Effector memory CD4-positive, alpha-beta T cell (primary cell): ENCODE measurements around the gene ADAMTSL4.

Source experiments
- DNase-seq, 3 donors: peaks; one replicate each; pipeline ENCODE4 v3.0.0-alpha.2; 2020
- H3K27ac ChIP-seq: 2 replicates; pipeline ENCODE4 v1.7.0; 2013; ENCODE audit warnings: mild to moderate bottlenecking, low read length, moderate library complexity; ENCODE audit not compliant: insufficient read depth, poor library complexity, severe bottlenecking
- H3K27me3 ChIP-seq: replicated peaks from 2 replicates; pipeline ENCODE4 v1.7.0; 2013; ENCODE audit warnings: mild to moderate bottlenecking, low read length; ENCODE audit not compliant: insufficient read depth, control insufficient read depth, poor library complexity, severe bottlenecking
- H3K36me3 ChIP-seq: 2 replicates; pipeline ENCODE4 v1.7.0; 2013; ENCODE audit warnings: mild to moderate bottlenecking, low read length, moderate library complexity; ENCODE audit not compliant: control insufficient read depth, insufficient read depth
- H3K4me1 ChIP-seq: 2 replicates; pipeline ENCODE4 v1.7.0; 2013; ENCODE audit warnings: low read length, mild to moderate bottlenecking; ENCODE audit not compliant: control insufficient read depth, insufficient read depth, poor library complexity, severe bottlenecking
- H3K4me3 ChIP-seq: 2 replicates; pipeline ENCODE4 v1.7.0; 2013; ENCODE audit warnings: low read length, low read depth, mild to moderate bottlenecking; ENCODE audit not compliant: insufficient read depth, poor library complexity, severe bottlenecking
- H3K9me3 ChIP-seq: 2 replicates; pipeline ENCODE4 v1.7.0; 2013; ENCODE audit warnings: mild to moderate bottlenecking, low read length, moderate library complexity; ENCODE audit not compliant: control insufficient read depth

Gene ADAMTSL4

DNA sequence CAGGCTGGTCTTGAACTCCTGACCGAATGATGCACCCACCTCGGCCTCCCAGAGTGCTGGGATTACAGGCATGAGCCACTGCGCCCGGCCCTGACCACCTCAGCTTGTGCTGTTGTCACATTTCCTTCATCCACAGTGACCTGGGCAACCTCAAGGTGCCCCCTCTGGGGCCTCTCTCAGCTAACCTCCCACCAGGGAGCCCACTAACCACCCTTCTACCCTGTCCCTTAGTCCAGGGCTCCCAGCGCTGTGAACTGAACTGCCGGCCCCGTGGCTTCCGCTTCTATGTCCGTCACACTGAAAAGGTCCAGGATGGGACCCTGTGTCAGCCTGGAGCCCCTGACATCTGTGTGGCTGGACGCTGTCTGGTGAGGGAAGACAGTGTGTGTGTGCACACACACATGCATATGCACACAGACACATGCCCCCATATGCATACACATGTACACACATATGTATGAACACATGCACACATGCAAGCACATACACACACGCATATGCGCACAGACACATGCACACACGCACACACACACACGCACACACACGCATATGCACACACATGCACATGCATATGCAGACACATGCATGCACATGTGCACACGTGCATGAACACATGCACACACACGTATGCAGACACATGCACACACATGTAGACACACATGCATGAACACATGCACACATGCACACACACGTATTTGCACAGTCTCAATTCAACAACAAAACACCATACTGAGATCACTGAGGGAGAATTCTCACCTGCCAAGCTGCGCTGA lies 6.2 kb downstream of the ADAMTSL4 start:
- no peaks in the 10 kb centered on the region for H3K9me3 ChIP-seq
- no peak overlapping the region for H3K27ac ChIP-seq
- peaks cover 9% of the 10 kb centered on the region for H3K4me1 ChIP-seq
- no peak overlapping the region for H3K4me3 ChIP-seq
- H3K36me3 ChIP-seq = no peaks in the 10 kb centered on the region
- no peak for DNase-seq
- H3K27me3 ChIP-seq = no peaks in the 10 kb centered on the region

DNA sequence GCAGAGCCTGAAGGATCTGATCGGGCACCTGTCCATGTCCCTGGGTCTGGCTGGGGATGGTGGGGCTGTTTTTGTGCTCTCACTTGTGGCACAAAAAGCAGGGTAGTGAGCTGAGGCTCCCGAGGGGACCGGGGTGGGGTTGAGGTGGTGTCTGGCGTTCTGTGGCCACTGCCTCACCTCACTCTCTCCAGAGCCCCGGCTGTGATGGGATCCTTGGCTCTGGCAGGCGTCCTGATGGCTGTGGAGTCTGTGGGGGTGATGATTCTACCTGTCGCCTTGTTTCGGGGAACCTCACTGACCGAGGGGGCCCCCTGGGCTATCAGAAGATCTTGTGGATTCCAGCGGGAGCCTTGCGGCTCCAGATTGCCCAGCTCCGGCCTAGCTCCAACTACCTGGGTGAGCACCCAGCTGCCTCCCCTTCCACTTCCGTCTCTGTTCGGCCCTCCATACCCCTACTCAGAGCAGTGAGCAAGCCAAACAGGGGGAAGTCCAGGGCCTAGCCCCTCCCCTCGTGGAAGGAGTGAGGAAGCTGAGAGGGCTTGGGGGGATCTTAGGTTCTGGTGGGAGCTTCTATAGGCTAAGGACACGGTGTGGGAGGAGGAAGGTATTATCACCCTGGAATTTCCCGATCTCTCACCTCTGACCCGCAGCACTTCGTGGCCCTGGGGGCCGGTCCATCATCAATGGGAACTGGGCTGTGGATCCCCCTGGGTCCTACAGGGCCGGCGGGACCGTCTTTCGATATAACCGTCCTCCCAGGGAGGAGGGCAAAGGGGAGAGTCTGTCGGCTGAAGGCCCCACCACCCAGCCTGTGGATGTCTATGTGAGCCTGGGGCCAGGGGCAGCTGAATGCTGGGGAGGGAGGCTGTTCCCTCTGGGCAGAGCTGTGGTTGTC lies 7.0 kb downstream of the ADAMTSL4 start:
- H3K36me3 ChIP-seq = no peaks in the 10 kb centered on the region
- H3K4me3 ChIP-seq = no peak overlapping the region
- DNase-seq = no peak
- no peaks in the 10 kb centered on the region for H3K27me3 ChIP-seq
- peaks cover 15% of the 10 kb centered on the region for H3K4me1 ChIP-seq
- no peaks in the 10 kb centered on the region for H3K9me3 ChIP-seq
- H3K27ac ChIP-seq = no peak overlapping the region

DNA sequence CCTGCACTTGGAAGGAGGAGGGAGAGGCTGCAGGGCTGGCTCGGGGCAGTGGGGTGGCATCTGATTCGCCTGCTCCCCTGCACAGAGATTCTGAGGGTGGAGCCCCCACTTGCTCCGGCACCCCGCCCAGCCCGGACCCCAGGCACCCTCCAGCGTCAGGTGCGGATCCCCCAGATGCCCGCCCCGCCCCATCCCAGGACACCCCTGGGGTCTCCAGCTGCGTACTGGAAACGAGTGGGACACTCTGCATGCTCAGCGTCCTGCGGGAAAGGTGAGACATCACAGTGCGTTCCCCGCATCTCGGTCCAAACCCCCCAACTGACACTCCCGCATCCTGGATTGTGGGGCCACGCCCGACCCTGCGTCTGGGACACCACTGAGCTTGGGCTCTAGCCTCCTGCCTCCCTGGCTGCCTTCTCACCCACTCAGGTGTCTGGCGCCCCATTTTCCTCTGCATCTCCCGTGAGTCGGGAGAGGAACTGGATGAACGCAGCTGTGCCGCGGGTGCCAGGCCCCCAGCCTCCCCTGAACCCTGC lies 7.9 kb downstream of the ADAMTSL4 start:
- DNase-seq = no peak
- H3K27me3 ChIP-seq = no peaks in the 10 kb centered on the region
- H3K9me3 ChIP-seq = no peaks in the 10 kb centered on the region
- no peak overlapping the region for H3K4me3 ChIP-seq
- peaks cover 20% of the 10 kb centered on the region for H3K4me1 ChIP-seq
- no peak overlapping the region for H3K27ac ChIP-seq
- no peaks in the 10 kb centered on the region for H3K36me3 ChIP-seq

DNA sequence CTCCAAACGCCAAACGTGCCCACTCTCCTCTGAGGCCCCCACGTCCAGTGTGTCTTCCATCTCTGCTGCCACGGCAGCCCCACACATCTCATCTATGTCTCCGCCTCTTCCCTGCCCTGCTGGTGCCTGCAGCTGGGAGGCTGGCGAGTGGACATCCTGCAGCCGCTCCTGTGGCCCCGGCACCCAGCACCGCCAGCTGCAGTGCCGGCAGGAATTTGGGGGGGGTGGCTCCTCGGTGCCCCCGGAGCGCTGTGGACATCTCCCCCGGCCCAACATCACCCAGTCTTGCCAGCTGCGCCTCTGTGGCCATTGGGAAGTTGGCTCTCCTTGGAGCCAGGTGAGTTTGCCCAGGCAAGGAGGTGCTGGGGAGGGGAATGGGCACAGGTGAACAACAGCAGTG lies 8.6 kb downstream of the ADAMTSL4 start:
- H3K4me3 ChIP-seq = no peak overlapping the region
- DNase-seq = no peak
- H3K27ac ChIP-seq = no peak overlapping the region
- peaks cover 26% of the 10 kb centered on the region for H3K4me1 ChIP-seq
- no peaks in the 10 kb centered on the region for H3K9me3 ChIP-seq
- H3K27me3 ChIP-seq = no peaks in the 10 kb centered on the region
- H3K36me3 ChIP-seq = no peaks in the 10 kb centered on the region

DNA sequence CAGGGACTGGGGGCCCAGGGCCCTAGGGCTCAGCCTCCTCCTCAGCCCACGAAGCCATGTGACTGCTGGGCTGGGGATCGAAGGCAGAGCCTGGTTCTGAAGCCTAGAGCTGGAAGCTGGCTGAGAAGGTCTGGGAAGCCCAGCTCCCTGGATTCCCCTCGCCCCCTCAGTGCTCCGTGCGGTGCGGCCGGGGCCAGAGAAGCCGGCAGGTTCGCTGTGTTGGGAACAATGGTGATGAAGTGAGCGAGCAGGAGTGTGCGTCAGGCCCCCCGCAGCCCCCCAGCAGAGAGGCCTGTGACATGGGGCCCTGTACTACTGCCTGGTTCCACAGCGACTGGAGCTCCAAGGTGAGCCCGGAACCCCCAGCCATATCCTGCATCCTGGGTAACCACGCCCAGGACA lies 9.1 kb downstream of the ADAMTSL4 start:
- Histone ChIP-seq H3K27ac (no peak overlapping the region), H3K27me3 (no peaks in the 10 kb centered on the region), H3K4me1 (peaks cover 30% of the 10 kb centered on the region), H3K36me3 (no peaks in the 10 kb centered on the region), H3K9me3 (no peaks in the 10 kb centered on the region), H3K4me3 (no peak overlapping the region)
- no peak for DNase-seq

DNA sequence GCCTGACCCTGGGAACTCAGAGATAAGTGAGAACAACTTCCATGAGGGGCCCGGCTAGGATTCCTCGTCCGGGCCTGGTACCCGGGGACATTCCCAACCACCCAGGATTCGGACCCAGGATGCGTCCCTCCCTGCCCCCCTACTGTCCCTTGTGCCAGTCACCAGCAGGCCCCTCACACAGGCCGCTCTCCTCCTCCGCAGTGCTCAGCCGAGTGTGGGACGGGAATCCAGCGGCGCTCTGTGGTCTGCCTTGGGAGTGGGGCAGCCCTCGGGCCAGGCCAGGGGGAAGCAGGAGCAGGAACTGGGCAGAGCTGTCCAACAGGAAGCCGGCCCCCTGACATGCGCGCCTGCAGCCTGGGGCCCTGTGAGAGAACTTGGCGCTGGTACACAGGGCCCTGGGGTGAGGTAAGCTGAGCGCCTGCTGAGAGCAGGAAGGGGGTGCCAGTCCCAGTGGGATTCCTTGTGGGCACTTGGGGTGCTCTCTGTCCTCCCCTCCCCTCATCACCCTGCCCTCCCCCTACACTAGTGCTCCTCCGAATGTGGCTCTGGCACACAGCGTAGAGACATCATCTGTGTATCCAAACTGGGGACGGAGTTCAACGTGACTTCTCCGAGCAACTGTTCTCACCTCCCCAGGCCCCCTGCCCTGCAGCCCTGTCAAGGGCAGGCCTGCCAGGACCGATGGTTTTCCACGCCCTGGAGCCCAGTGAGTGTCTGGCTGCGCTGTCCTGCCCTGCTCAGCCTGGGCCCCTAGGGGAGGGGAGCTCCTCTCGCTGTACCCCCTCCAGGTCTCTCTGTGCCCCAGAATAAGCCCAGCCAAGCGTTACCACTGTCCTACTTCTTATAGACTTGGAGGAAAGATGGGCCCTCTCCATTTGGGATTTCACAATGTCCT lies 9.8 kb downstream of the ADAMTSL4 start:
- Histone ChIP-seq H3K4me3 (no peak overlapping the region), H3K36me3 (no peaks in the 10 kb centered on the region), H3K27me3 (no peaks in the 10 kb centered on the region), H3K4me1 (peaks cover 36% of the 10 kb centered on the region), H3K9me3 (no peaks in the 10 kb centered on the region), H3K27ac (no peak overlapping the region)
- DNase-seq = no peak

DNA sequence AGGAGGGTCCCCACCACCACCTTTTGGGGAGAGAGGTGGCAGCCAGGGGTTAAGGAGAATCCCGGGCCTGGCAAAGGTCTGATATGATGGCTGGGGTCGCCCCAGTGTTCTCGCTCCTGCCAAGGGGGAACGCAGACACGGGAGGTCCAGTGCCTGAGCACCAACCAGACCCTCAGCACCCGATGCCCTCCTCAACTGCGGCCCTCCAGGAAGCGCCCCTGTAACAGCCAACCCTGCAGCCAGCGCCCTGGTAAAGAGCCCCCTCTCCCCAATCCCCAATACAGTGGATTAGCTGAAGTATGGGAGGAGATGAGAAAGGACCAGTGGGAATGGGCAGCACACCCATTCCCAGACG lies 10.4 kb downstream of the ADAMTSL4 start:
- no peak for DNase-seq
- no peak overlapping the region for H3K4me3 ChIP-seq
- H3K36me3 ChIP-seq = no peaks in the 10 kb centered on the region
- peaks cover 43% of the 10 kb centered on the region for H3K4me1 ChIP-seq
- H3K9me3 ChIP-seq = no peaks in the 10 kb centered on the region
- no peak overlapping the region for H3K27ac ChIP-seq
- no peaks in the 10 kb centered on the region for H3K27me3 ChIP-seq

DNA sequence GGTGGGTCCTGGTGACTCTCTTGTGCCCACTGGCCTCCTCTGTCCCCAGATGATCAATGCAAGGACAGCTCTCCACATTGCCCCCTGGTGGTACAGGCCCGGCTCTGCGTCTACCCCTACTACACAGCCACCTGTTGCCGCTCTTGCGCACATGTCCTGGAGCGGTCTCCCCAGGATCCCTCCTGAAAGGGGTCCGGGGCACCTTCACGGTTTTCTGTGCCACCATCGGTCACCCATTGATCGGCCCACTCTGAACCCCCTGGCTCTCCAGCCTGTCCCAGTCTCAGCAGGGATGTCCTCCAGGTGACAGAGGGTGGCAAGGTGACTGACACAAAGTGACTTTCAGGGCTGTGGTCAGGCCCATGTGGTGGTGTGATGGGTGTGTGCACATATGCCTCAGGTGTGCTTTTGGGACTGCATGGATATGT lies 10.8 kb downstream of the ADAMTSL4 start:
- Histone ChIP-seq H3K27me3 (no peaks in the 10 kb centered on the region), H3K4me3 (peak overlapping the region; percentile 2), H3K36me3 (no peaks in the 10 kb centered on the region), H3K27ac (peak overlapping the region; percentile 92), H3K4me1 (peaks cover 46% of the 10 kb centered on the region), H3K9me3 (no peaks in the 10 kb centered on the region)
- DNase-seq = peak; percentile 34 to 61 (median 45)

DNA sequence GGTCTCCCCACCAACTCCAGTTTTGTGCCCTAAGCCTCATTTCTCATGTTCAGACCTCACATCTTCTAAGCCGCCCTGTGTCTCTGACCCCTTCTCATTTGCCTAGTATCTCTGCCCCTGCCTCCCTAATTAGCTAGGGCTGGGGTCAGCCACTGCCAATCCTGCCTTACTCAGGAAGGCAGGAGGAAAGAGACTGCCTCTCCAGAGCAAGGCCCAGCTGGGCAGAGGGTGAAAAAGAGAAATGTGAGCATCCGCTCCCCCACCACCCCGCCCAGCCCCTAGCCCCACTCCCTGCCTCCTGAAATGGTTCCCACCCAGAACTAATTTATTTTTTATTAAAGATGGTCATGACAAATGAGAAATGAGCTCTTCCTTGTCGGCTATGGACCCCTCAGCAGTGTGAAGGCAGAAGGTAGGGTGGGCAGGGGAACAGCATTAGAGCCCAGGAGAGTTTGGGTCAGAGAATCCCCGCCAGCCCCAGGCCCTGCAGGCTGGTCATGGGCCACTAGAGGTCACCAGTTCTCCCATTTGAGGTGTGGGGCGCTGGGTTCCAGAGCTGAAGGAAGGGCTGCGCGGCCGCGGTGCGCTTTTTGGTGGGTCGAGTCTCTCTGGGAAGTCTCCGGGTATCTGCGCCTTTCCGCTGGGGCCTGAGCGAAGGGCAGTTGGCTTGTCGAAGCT lies 11.5 kb downstream of the ADAMTSL4 start:
- DNase-seq = peak; percentile 55 to 66 (median 55)
- H3K4me3 ChIP-seq = peak overlapping the region; percentile 74
- H3K27me3 ChIP-seq = no peaks in the 10 kb centered on the region
- H3K36me3 ChIP-seq = no peaks in the 10 kb centered on the region
- peaks cover 53% of the 10 kb centered on the region for H3K4me1 ChIP-seq
- peak overlapping the region; percentile 92 for H3K27ac ChIP-seq
- H3K9me3 ChIP-seq = no peaks in the 10 kb centered on the region
